Measurements from ENCODE around the gene REEP6.
A peak's percentile ranks its signal among the peaks of the same experiment; 100 is the strongest.

Gene REEP6

DNA sequence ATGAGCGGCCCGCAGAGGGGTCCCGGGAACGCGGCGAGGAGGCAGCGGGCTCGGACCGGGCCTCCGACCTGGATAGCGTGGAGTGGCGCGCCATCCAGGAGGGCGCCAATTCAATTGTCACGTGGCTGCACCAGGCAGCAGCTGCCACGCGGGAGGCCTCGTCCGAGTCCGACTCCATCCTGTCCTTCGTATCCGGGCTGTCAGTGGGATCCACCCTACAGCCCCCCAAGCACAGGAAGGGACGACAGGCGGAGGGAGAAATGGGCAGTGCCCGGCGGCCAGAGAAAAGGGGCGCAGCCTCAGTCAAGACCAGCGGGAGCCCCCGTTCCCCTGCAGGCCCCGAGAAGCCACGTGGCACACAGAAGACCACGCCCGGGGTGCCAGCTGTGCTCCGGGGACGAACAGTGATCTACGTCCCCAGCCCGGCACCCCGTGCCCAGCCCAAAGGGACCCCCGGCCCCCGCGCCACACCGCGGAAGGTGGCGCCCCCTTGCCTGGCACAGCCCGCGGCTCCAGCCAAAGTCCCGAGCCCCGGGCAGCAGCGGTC, 22.6 kb upstream of the REEP6 start:
- 22 to 23% methylated on average over 49 of the region's 49 CpGs for WGBS, 2 experiments
- H3K4me3 ChIP-seq (ENCODE audit: insufficient read depth, low read depth, low read length) = no peak overlapping the region

GRCh38 chr19:1468821-1469254, 22.1 kb upstream of the REEP6 start:
- 4% methylated on average over 47 of the region's 47 CpGs for WGBS, 2 experiments
- Histone ChIP-seq H3K4me1 (ENCODE audit: control insufficient read depth, insufficient read depth, low read length) (peaks cover 29% of the 10 kb centered on the region), H3K27me3 (ENCODE audit: control insufficient read depth, insufficient read depth, low read length, poor library complexity, severe bottlenecking) (peaks cover 100% of the 10 kb centered on the region), H3K9me3 (ENCODE audit: control insufficient read depth, low read length) (no peaks in the 10 kb centered on the region), H3K4me3 (ENCODE audit: insufficient read depth, low read depth, low read length) (no peak overlapping the region), H3K36me3 (ENCODE audit: control insufficient read depth, insufficient read depth, low read length) (no peaks in the 10 kb centered on the region), H3K27ac (ENCODE audit: insufficient read depth, low read depth, low read length, poor library complexity, severe bottlenecking) (no peak overlapping the region)

More for the DNA sequence above, 22.6 kb upstream of the REEP6 start:
- peaks cover 97% of the 10 kb centered on the region for H3K27me3 ChIP-seq (ENCODE audit: control insufficient read depth, insufficient read depth, low read length, poor library complexity, severe bottlenecking)
- H3K9me3 ChIP-seq (ENCODE audit: control insufficient read depth, low read length) = no peaks in the 10 kb centered on the region
- H3K27ac ChIP-seq (ENCODE audit: insufficient read depth, low read depth, low read length, poor library complexity, severe bottlenecking) = no peak overlapping the region
- H3K4me1 ChIP-seq (ENCODE audit: control insufficient read depth, insufficient read depth, low read length) = peaks cover 29% of the 10 kb centered on the region
- no peaks in the 10 kb centered on the region for H3K36me3 ChIP-seq (ENCODE audit: control insufficient read depth, insufficient read depth, low read length)

DNA sequence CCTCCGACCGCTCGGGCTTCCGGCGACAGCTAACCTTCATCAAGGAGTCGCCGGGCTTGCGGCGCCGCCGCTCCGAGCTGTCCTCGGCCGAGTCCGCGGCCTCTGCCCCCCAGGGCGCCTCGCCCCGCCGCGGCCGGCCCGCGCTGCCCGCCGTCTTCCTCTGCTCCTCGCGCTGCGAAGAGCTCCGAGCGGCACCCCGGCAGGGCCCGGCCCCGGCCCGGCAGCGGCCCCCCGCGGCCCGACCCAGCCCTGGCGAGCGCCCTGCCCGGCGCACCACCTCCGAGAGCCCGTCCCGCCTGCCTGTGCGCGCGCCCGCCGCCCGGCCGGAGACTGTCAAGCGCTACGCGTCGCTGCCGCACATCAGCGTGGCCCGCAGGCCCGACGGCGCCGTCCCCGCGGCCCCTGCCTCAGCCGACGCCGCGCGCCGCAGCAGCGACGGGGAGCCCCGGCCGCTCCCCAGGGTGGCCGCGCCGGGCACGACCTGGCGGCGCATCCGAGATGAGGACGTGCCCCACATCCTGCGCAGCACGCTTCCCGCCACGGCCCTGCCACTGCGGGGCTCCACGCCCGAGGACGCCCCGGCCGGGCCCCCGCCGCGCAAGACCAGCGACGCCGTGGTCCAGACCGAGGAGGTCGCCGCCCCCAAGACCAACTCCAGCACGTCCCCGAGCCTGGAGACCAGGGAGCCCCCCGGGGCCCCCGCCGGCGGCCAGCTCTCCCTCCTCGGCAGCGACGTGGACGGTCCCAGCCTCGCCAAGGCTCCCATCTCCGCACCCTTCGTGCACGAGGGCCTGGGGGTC, 21.5 kb upstream of the REEP6 start:
- H3K4me3 ChIP-seq (ENCODE audit: insufficient read depth, low read depth, low read length) = no peak overlapping the region
- H3K4me1 ChIP-seq (ENCODE audit: control insufficient read depth, insufficient read depth, low read length) = peaks cover 29% of the 10 kb centered on the region
- H3K36me3 ChIP-seq (ENCODE audit: control insufficient read depth, insufficient read depth, low read length) = no peaks in the 10 kb centered on the region
- H3K9me3 ChIP-seq (ENCODE audit: control insufficient read depth, low read length) = no peaks in the 10 kb centered on the region
- no peak overlapping the region for H3K27ac ChIP-seq (ENCODE audit: insufficient read depth, low read depth, low read length, poor library complexity, severe bottlenecking)
- WGBS, 2 experiments = 6 to 7% methylated on average over 117 of the region's 117 CpGs
- peaks cover 96% of the 10 kb centered on the region for H3K27me3 ChIP-seq (ENCODE audit: control insufficient read depth, insufficient read depth, low read length, poor library complexity, severe bottlenecking)

GRCh38 chr19:1470055-1470304, 21.0 kb upstream of the REEP6 start:
- peaks cover 91% of the 10 kb centered on the region for H3K27me3 ChIP-seq (ENCODE audit: control insufficient read depth, insufficient read depth, low read length, poor library complexity, severe bottlenecking)
- H3K36me3 ChIP-seq (ENCODE audit: control insufficient read depth, insufficient read depth, low read length) = no peaks in the 10 kb centered on the region
- H3K9me3 ChIP-seq (ENCODE audit: control insufficient read depth, low read length) = no peaks in the 10 kb centered on the region
- peak overlapping the region; percentile 30 for H3K4me3 ChIP-seq (ENCODE audit: insufficient read depth, low read depth, low read length)
- peaks cover 29% of the 10 kb centered on the region for H3K4me1 ChIP-seq (ENCODE audit: control insufficient read depth, insufficient read depth, low read length)
- no peak overlapping the region for H3K27ac ChIP-seq (ENCODE audit: insufficient read depth, low read depth, low read length, poor library complexity, severe bottlenecking)
- WGBS, 2 experiments = 12 to 14% methylated on average over 22 of the region's 22 CpGs

DNA sequence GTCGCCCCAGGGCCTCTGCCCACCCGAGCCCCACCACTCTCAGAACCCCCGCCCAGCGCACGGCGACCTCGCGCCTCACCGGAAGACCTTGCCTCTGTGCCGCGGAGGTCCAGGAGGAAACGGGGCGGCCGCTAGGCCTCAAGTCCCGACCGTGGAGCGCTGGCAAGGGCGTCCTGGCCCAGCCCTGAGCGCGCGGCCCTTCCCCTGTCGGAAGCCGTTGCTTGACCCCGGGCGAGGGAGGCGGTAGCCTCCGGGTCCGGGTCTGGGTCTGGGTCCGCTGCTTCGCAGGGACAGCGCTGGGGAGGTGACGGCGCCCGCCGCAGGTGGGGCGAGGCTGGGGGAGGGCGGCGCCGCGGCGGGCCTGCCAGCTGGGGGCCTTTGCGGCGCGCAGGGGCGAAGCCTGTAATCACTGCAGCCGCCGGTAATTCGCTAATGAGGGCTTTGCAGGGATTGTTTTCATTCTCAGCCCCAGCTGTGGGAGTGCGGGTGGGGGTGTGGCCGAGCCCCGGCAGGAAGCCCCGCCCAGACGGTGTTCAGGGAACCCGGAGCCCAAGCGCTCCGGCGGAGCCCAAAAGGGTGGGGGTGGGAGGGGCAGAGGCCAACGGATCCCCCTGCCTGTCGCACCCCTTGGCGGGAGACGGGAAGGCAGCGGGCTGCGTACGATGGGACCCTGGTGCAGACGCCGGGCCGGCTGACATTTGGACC, 20.5 kb upstream of the REEP6 start:
- Histone ChIP-seq H3K27ac (ENCODE audit: insufficient read depth, low read depth, low read length, poor library complexity, severe bottlenecking) (no peak overlapping the region), H3K27me3 (ENCODE audit: control insufficient read depth, insufficient read depth, low read length, poor library complexity, severe bottlenecking) (peaks cover 86% of the 10 kb centered on the region), H3K4me1 (ENCODE audit: control insufficient read depth, insufficient read depth, low read length) (peaks cover 29% of the 10 kb centered on the region), H3K9me3 (ENCODE audit: control insufficient read depth, low read length) (no peaks in the 10 kb centered on the region), H3K36me3 (ENCODE audit: control insufficient read depth, insufficient read depth, low read length) (no peaks in the 10 kb centered on the region), H3K4me3 (ENCODE audit: insufficient read depth, low read depth, low read length) (peak overlapping the region; percentile 30)
- 1% methylated on average over 67 of the region's 67 CpGs for WGBS, 2 experiments

GRCh38 chr19:1471010-1471514, 19.9 kb upstream of the REEP6 start:
- no peaks in the 10 kb centered on the region for H3K9me3 ChIP-seq (ENCODE audit: control insufficient read depth, low read length)
- H3K27me3 ChIP-seq (ENCODE audit: control insufficient read depth, insufficient read depth, low read length, poor library complexity, severe bottlenecking) = peaks cover 80% of the 10 kb centered on the region
- WGBS, 2 experiments = 8% methylated on average over 28 of the region's 28 CpGs
- no peak overlapping the region for H3K27ac ChIP-seq (ENCODE audit: insufficient read depth, low read depth, low read length, poor library complexity, severe bottlenecking)
- no peaks in the 10 kb centered on the region for H3K36me3 ChIP-seq (ENCODE audit: control insufficient read depth, insufficient read depth, low read length)
- H3K4me3 ChIP-seq (ENCODE audit: insufficient read depth, low read depth, low read length) = peak overlapping the region; percentile 30
- peaks cover 29% of the 10 kb centered on the region for H3K4me1 ChIP-seq (ENCODE audit: control insufficient read depth, insufficient read depth, low read length)

DNA sequence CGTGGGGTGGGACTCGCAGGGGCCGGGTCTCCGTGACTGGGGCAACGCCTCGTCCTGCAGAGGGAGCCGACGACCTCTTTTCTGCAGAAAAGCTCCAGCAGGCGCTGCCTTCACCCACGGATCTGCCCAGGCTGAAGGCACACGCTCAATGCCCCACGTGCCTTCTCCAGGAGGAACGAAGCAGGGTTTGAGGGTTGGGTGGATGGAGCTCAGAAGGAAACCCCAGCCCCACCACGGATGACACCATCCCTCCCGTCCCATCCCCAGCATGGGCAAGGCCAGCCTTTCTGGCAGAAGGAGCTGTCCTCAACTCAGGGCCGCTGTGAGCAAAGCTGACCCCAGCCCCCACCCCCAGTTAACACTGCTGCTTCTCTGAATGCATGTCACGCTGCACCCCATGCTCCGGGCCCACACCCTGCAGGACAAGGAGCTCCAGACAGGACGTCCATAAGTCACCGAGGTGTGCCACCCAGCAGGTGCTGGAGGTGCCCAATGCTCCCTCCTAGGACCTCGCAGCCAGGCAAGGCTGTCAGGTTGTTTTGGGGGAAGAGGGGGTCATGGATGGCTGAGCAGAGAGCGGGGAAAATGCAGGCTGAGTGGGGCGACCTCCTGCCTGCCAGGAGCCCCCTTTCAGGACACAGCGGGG, 19.3 kb upstream of the REEP6 start:
- no peaks in the 10 kb centered on the region for H3K36me3 ChIP-seq (ENCODE audit: control insufficient read depth, insufficient read depth, low read length)
- peaks cover 74% of the 10 kb centered on the region for H3K27me3 ChIP-seq (ENCODE audit: control insufficient read depth, insufficient read depth, low read length, poor library complexity, severe bottlenecking)
- H3K9me3 ChIP-seq (ENCODE audit: control insufficient read depth, low read length) = no peaks in the 10 kb centered on the region
- H3K4me3 ChIP-seq (ENCODE audit: insufficient read depth, low read depth, low read length) = no peak overlapping the region
- H3K4me1 ChIP-seq (ENCODE audit: control insufficient read depth, insufficient read depth, low read length) = peaks cover 24% of the 10 kb centered on the region
- 32% methylated on average over 24 of the region's 24 CpGs for WGBS, 2 experiments
- H3K27ac ChIP-seq (ENCODE audit: insufficient read depth, low read depth, low read length, poor library complexity, severe bottlenecking) = no peak overlapping the region

- Histone ChIP-seq H3K4me1 (ENCODE audit: control insufficient read depth, insufficient read depth, low read length) (peaks cover 16% of the 10 kb centered on the region), H3K27ac (ENCODE audit: insufficient read depth, low read depth, low read length, poor library complexity, severe bottlenecking) (no peak overlapping the region), H3K9me3 (ENCODE audit: control insufficient read depth, low read length) (no peaks in the 10 kb centered on the region), H3K36me3 (ENCODE audit: control insufficient read depth, insufficient read depth, low read length) (no peaks in the 10 kb centered on the region), H3K4me3 (ENCODE audit: insufficient read depth, low read depth, low read length) (no peak overlapping the region), H3K27me3 (ENCODE audit: control insufficient read depth, insufficient read depth, low read length, poor library complexity, severe bottlenecking) (peaks cover 66% of the 10 kb centered on the region)
- WGBS, 2 experiments = 66 to 69% methylated on average over 43 to 44 of the region's 44 CpGs
These were observed 18.5 kb upstream of the REEP6 start for GRCh38 chr19:1472231-1473084.

DNA sequence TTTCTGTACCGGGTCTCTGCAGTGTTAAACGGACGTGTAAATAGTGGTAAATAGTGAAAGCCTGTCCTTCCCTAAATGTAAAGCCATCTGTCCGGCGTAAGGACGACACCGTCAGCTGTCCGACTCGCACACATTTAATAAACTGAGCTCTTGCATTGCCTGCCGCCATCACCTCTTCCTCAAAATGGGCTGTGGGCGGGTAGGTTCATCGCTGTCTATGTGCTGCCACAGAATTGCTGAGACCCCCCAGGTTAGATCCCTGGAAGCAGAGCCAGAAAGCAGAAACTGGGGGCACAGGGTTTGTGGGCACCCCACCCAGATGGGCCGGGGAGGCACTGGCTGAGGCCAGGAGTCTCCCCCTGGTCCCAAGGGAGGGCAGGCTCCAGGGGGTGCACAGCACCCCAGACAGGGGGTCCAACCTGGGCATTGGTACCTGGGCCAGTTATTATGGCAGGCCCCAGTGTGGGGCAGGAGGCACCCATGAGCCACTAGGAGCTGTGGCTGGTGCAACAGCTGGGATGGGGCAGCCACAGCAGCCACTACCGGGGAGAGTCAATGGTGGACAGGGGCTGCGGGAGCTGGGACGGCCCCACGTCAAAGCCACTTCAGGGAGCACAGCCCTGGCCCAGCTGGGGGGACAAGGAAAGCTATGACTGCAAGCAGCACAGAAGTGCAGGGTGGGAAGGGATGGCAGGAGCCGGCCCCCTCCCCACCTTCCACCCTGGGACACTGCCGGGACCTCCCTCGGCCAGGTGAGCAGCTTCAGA, 17.7 kb upstream of the REEP6 start:
- no peak overlapping the region for H3K4me3 ChIP-seq (ENCODE audit: insufficient read depth, low read depth, low read length)
- peaks cover 13% of the 10 kb centered on the region for H3K4me1 ChIP-seq (ENCODE audit: control insufficient read depth, insufficient read depth, low read length)
- H3K36me3 ChIP-seq (ENCODE audit: control insufficient read depth, insufficient read depth, low read length) = no peaks in the 10 kb centered on the region
- no peaks in the 10 kb centered on the region for H3K9me3 ChIP-seq (ENCODE audit: control insufficient read depth, low read length)
- H3K27ac ChIP-seq (ENCODE audit: insufficient read depth, low read depth, low read length, poor library complexity, severe bottlenecking) = no peak overlapping the region
- WGBS, 2 experiments = 86% methylated on average over 20 of the region's 20 CpGs
- peaks cover 58% of the 10 kb centered on the region for H3K27me3 ChIP-seq (ENCODE audit: control insufficient read depth, insufficient read depth, low read length, poor library complexity, severe bottlenecking)

Measured in ectodermal cell (in vitro differentiated cells).